Naive B cell (primary cell): Measurements from ENCODE around the gene OSBP2. TPM values are rescaled to one million over a fixed set of nuclear protein-coding genes. Genes with fewer than 3 reads are reported as not detected.

Experiments
- ATAC-seq, 2 donors: fragments of 150-1000 bp; cut with Tn5 transposase; 2 replicates each; pipeline ENCODE4 v1.10.0; 2021; ENCODE audit warnings: low read depth in 2 of 2, mild to moderate bottlenecking in 2 of 2, moderate library complexity in 2 of 2
- DNase-seq: peaks from one replicate; pipeline ENCODE4 v3.0.0; 2022
- H3K27ac Mint-ChIP-seq, 6 donors: one replicate each; pipeline ENCODE4 v1.8.0; 2020 to 2022; ENCODE audit warnings: mild to moderate bottlenecking in 6 of 6, mixed read lengths in 6 of 6, moderate library complexity in 5 of 6, inconsistent platforms in 2 of 6
- H3K27me3 Mint-ChIP-seq, 3 donors: one replicate each; pipeline ENCODE4 v1.8.0; 2021 to 2022; ENCODE audit warnings: mixed read lengths in 3 of 3, mild to moderate bottlenecking in 1 of 3
- H3K36me3 Mint-ChIP-seq, 2 donors: one replicate each; pipeline ENCODE4 v1.8.0; 2020 to 2022; ENCODE audit warnings: mixed read lengths in 2 of 2, inconsistent platforms in 1 of 2, mild to moderate bottlenecking in 1 of 2
- H3K4me1 Mint-ChIP-seq, 3 donors: one replicate each; pipeline ENCODE4 v1.8.0; 2020 to 2022; ENCODE audit warnings: mixed read lengths in 3 of 3, inconsistent platforms in 1 of 3, mild to moderate bottlenecking in 1 of 3, moderate library complexity in 1 of 3
- H3K4me3 Mint-ChIP-seq, 8 donors: one replicate each; pipeline ENCODE4 v1.8.0; 2020 to 2022; ENCODE audit warnings: mild to moderate bottlenecking in 8 of 8, mixed read lengths in 8 of 8, moderate library complexity in 8 of 8, inconsistent platforms in 2 of 8
- H3K9me3 Mint-ChIP-seq, 7 donors: one replicate each; pipeline ENCODE4 v1.8.0; 2020 to 2022; ENCODE audit warnings: mixed read lengths in 7 of 7, mild to moderate bottlenecking in 5 of 7, inconsistent platforms in 2 of 7, moderate library complexity in 1 of 7
- polyA plus RNA-seq, 6 donors: library from polyadenylated mRNA; unstranded; fragments of 300-500 nt; fragmentation: Illumina TruSeq; gene quantifications; one replicate each; pipeline ENCODE4 v1.2.3, GENCODE V29; 2021; ENCODE audit warnings: low read depth in 6 of 6

OSBP2 gene
- polyA plus RNA-seq, 6 donors from 2014 or later = 0.20 to 1.1 (median 0.61) TPM; not detected in 1

- Mint-ChIP-seq H3K9me3 (no peaks in the 10 kb centered on the region), H3K27me3 (no peaks in the 10 kb centered on the region), H3K36me3 (peaks cover 25 to 43% of the 10 kb centered on the region in 2 donors), H3K4me3 (no peak overlapping the region), H3K27ac (peak overlapping the region in 3 of 6 donors; percentile 32 to 63 (median 57)), H3K4me1 (peaks cover 0 to 5% (median 0%) of the 10 kb centered on the region in 3 donors)
- DNase-seq (no peak), ATAC-seq (no peak)
Observed at GRCh38 chr22:30945653-30946052, 251.0 kb downstream of the OSBP2 start.

GRCh38 chr22:30946354-30946753 is 251.7 kb downstream of the OSBP2 start:
- Mint-ChIP-seq H3K36me3 (peaks cover 25 to 36% of the 10 kb centered on the region in 2 donors), H3K9me3 (no peaks in the 10 kb centered on the region), H3K27me3 (no peaks in the 10 kb centered on the region), H3K4me3 (no peak overlapping the region), H3K27ac (peak overlapping the region in 1 of 6 donors; percentile 75), H3K4me1 (peaks cover 0 to 5% (median 0%) of the 10 kb centered on the region in 3 donors)
- no peak for ATAC-seq
- no peak for DNase-seq

- no peaks in the 10 kb centered on the region for H3K9me3 Mint-ChIP-seq
- no peak overlapping the region for H3K27ac Mint-ChIP-seq
- ATAC-seq (no peak), DNase-seq (no peak)
- H3K4me3 Mint-ChIP-seq = no peak overlapping the region
- H3K4me1 Mint-ChIP-seq = peaks cover 0 to 5% (median 0%) of the 10 kb centered on the region in 3 donors
- no peaks in the 10 kb centered on the region for H3K27me3 Mint-ChIP-seq
- peaks cover 20 to 28% of the 10 kb centered on the region in 2 donors for H3K36me3 Mint-ChIP-seq
Observed at GRCh38 chr22:30947173-30947815, 252.6 kb downstream of the OSBP2 start.

- no peaks in the 10 kb centered on the region for H3K9me3 Mint-ChIP-seq
- H3K27ac Mint-ChIP-seq = no peak overlapping the region
- H3K36me3 Mint-ChIP-seq = peaks cover 26 to 28% of the 10 kb centered on the region in 2 donors
- ATAC-seq = peak in 1 of 2 donors; percentile 36
- DNase-seq = no peak
- H3K27me3 Mint-ChIP-seq = no peaks in the 10 kb centered on the region
- no peak overlapping the region for H3K4me3 Mint-ChIP-seq
- H3K4me1 Mint-ChIP-seq = peaks cover 0 to 5% (median 0%) of the 10 kb centered on the region in 3 donors
Observed at GRCh38 chr22:30947816-30948454, 253.3 kb downstream of the OSBP2 start.

DNA sequence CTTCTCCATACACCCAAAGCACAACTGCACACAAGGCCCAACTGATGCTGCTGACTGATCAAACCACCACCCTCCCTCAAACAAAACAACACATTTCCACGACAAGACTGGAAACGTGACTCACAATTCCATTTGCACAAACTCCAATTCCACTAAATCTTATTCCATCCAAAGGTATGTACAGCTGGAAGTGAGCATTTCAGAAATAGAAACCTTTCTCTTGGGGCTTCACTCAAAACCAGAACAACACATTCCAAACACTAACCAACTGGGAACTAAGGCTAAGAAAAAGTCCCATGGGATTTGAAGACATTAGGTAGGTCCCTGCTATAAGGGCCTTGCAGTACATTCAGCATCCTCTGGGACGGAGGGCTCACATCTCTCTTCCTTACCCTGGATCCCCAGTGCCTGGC is 254.3 kb downstream of the OSBP2 start:
- no peak overlapping the region for H3K27ac Mint-ChIP-seq
- DNase-seq (no peak), ATAC-seq (no peak)
- no peaks in the 10 kb centered on the region for H3K9me3 Mint-ChIP-seq
- peaks cover 0 to 5% (median 0%) of the 10 kb centered on the region in 3 donors for H3K4me1 Mint-ChIP-seq
- peaks cover 27 to 29% of the 10 kb centered on the region in 2 donors for H3K36me3 Mint-ChIP-seq
- no peak overlapping the region for H3K4me3 Mint-ChIP-seq
- no peaks in the 10 kb centered on the region for H3K27me3 Mint-ChIP-seq

- H3K27me3 Mint-ChIP-seq = no peaks in the 10 kb centered on the region
- no peak for DNase-seq
- H3K4me3 Mint-ChIP-seq = no peak overlapping the region
- no peak overlapping the region for H3K27ac Mint-ChIP-seq
- ATAC-seq = no peak
- no peaks in the 10 kb centered on the region for H3K9me3 Mint-ChIP-seq
- no peaks in the 10 kb centered on the region for H3K4me1 Mint-ChIP-seq
- H3K36me3 Mint-ChIP-seq = peaks cover 15 to 26% of the 10 kb centered on the region in 2 donors
Observed at GRCh38 chr22:30949934-30950660, 255.4 kb downstream of the OSBP2 start.

DNA sequence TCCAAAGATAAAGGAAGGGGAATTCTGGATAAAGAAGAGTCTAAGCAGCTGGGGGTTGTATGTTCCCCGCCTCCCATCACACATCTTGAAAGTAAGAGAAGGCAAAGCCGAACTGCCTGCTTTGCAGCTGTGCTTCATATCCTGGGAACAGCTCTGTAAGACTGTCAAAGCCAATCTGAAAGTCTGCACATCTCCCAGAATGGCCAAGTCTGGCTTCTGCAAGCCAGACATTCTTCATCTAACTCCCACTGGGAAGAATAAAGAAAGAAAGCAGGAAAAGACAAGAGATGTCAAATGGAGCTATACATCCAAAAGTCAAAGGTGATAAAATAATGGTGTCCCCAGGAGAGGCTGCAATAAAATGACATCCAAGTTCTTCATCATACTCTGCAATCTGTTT is 258.5 kb downstream of the OSBP2 start:
- no peaks in the 10 kb centered on the region for H3K27me3 Mint-ChIP-seq
- no peaks in the 10 kb centered on the region for H3K4me1 Mint-ChIP-seq
- peaks cover 0 to 14% of the 10 kb centered on the region in 2 donors for H3K36me3 Mint-ChIP-seq
- ATAC-seq (no peak), DNase-seq (no peak)
- no peaks in the 10 kb centered on the region for H3K9me3 Mint-ChIP-seq
- no peak overlapping the region for H3K4me3 Mint-ChIP-seq
- no peak overlapping the region for H3K27ac Mint-ChIP-seq

GRCh38 chr22:30955153-30955552 is 260.5 kb downstream of the OSBP2 start:
- DNase-seq = no peak
- H3K4me1 Mint-ChIP-seq = no peaks in the 10 kb centered on the region
- no peak overlapping the region for H3K4me3 Mint-ChIP-seq
- ATAC-seq = no peak
- H3K36me3 Mint-ChIP-seq = peaks cover 0 to 14% of the 10 kb centered on the region in 2 donors
- H3K27ac Mint-ChIP-seq = no peak overlapping the region
- H3K27me3 Mint-ChIP-seq = no peaks in the 10 kb centered on the region
- no peaks in the 10 kb centered on the region for H3K9me3 Mint-ChIP-seq

Other genes with a start within 250 kb of the OSBP2 start
- not detected for gene SEC14L3, start 222.9 kb upstream of the OSBP2 start, polyA plus RNA-seq
- not detected for gene SEC14L4, start 189.2 kb upstream of the OSBP2 start, polyA plus RNA-seq
- gene SEC14L6, start 148.1 kb upstream of the OSBP2 start, polyA plus RNA-seq = not detected
- under 1 TPM in 4 of 6 donors, not detected in 2; 0.24 to 0.65 (median 0.49) TPM for gene GAL3ST1, start 120.2 kb upstream of the OSBP2 start, polyA plus RNA-seq
- 10 to 100 TPM; 25.9 to 49.9 (median 36.9) TPM for gene PES1, start 103.0 kb upstream of the OSBP2 start, polyA plus RNA-seq
- under 1 TPM in 1 of 6 donors, not detected in 5; 0.80 TPM for gene TCN2, start 87.7 kb upstream of the OSBP2 start, polyA plus RNA-seq
- gene SLC35E4, start 59.1 kb upstream of the OSBP2 start, polyA plus RNA-seq = under 1 TPM in 5 of 6 donors, not detected in 1; 0.09 to 0.45 (median 0.33) TPM
- 10 to 100 TPM in 5 of 6 donors, 1 to 10 TPM in 1; 9.0 to 18.1 (median 12.3) TPM for gene DUSP18, start 27.0 kb upstream of the OSBP2 start, polyA plus RNA-seq